Mesendoderm (in vitro differentiated cells): ENCODE results near the gene SWAP70.
"Not testable (repeated sequence)": the region's sequence is repeated elsewhere in the genome, so short reads cannot be mapped to it uniquely, and the experiment has no call there.

ENCODE experiments used
- DNase-seq: peaks from one replicate; pipeline ENCODE4 v3.0.0; 2013
- H2AK5ac ChIP-seq: 2 replicates; pipeline ENCODE4 v1.6.1; 2013; ENCODE audit warnings: low read length, inconsistent platforms
- H2BK120ac ChIP-seq: 2 replicates; pipeline ENCODE4 v1.6.1; 2013; ENCODE audit warnings: low read depth, mild to moderate bottlenecking, low read length, moderate library complexity, mixed read lengths
- H2BK15ac ChIP-seq: replicated peaks from 2 replicates; pipeline ENCODE4 v1.6.1; 2013; ENCODE audit warnings: low read depth, mild to moderate bottlenecking, moderate library complexity
- H2BK5ac ChIP-seq: 2 replicates; pipeline ENCODE4 v1.6.1; 2013; ENCODE audit warnings: low read length, inconsistent platforms
- H3K18ac ChIP-seq: 2 replicates; pipeline ENCODE4 v1.6.1; 2013; ENCODE audit warnings: mild to moderate bottlenecking, low read length, mixed read lengths
- H3K23ac ChIP-seq: one replicate; pipeline ENCODE4 v1.6.1; 2013; ENCODE audit warnings: low read length
- H3K27ac ChIP-seq: 2 replicates; pipeline ENCODE4 v1.5.1; 2013; ENCODE audit warnings: low read depth, mild to moderate bottlenecking, inconsistent platforms, low read length, moderate library complexity
- H3K27me3 ChIP-seq: 2 replicates; pipeline ENCODE4 v1.6.1; 2013; ENCODE audit warnings: low read length, control low read depth, mild to moderate bottlenecking, inconsistent platforms; ENCODE audit not compliant: insufficient read depth, poor library complexity
- H3K36me3 ChIP-seq: 2 replicates; pipeline ENCODE4 v1.6.1; 2013; ENCODE audit warnings: low read length, inconsistent platforms; ENCODE audit not compliant: control insufficient read depth, insufficient read depth
- H3K4ac ChIP-seq: one replicate; pipeline ENCODE4 v1.6.1; 2013; ENCODE audit warnings: low read depth, mild to moderate bottlenecking, low read length, moderate library complexity
- H3K4me1 ChIP-seq: 2 replicates; pipeline ENCODE4 v1.6.1; 2013; ENCODE audit warnings: low read depth, low read length, inconsistent platforms; ENCODE audit not compliant: control insufficient read depth
- H3K4me2 ChIP-seq: 2 replicates; pipeline ENCODE4 v1.6.1; 2013; ENCODE audit warnings: low read length
- H3K4me3 ChIP-seq: 2 replicates; pipeline ENCODE4 v1.5.1; 2013; ENCODE audit warnings: mild to moderate bottlenecking, low read length
- H3K56ac ChIP-seq: one replicate; pipeline ENCODE4 v1.6.1; 2013; ENCODE audit warnings: low read length
- H3K79me1 ChIP-seq: 2 replicates; pipeline ENCODE4 v1.6.1; 2013; ENCODE audit warnings: low read length, inconsistent platforms
- H3K79me2 ChIP-seq: 2 replicates; pipeline ENCODE4 v1.6.1; 2013; ENCODE audit warnings: mild to moderate bottlenecking, low read length; ENCODE audit not compliant: control insufficient read depth, insufficient read depth
- H3K9ac ChIP-seq: 2 replicates; pipeline ENCODE4 v1.6.1; 2013; ENCODE audit warnings: low read length, inconsistent platforms
- H4K5ac ChIP-seq: one replicate; pipeline ENCODE4 v1.6.1; 2013; ENCODE audit warnings: low read length
- H4K8ac ChIP-seq: one replicate; pipeline ENCODE4 v1.6.1; 2013; ENCODE audit warnings: low read depth, mild to moderate bottlenecking, control low read depth, low read length, moderate library complexity
- WGBS: extraction: QIAGEN DNeasy Blood & Tissue Kit; methylation state at CpG from one replicate; pipeline ENCODE4 v1.1.7; 2013; ENCODE audit warnings: low lambda C conversion rate, missing lambda C conversion rate; ENCODE audit not compliant: insufficient coverage; ENCODE audit errors: extremely low coverage; 5-methylcytosine and 5-hydroxymethylcytosine counted together

The SWAP70 gene

GRCh38 chr11:9619004-9619403 lies 44.9 kb upstream of the SWAP70 start:
- no peak overlapping the region for H4K5ac ChIP-seq
- no peak overlapping the region for H2BK120ac ChIP-seq
- no peak overlapping the region for H2AK5ac ChIP-seq
- H3K27me3 ChIP-seq = no peaks in the 10 kb centered on the region
- no peak overlapping the region for H3K27ac ChIP-seq
- no peak overlapping the region for H3K4me3 ChIP-seq
- H2BK5ac ChIP-seq = no peak overlapping the region
- no peaks in the 10 kb centered on the region for H3K79me2 ChIP-seq
- no peak overlapping the region for H3K56ac ChIP-seq
- H4K8ac ChIP-seq = no peak overlapping the region
- H3K79me1 ChIP-seq = no peaks in the 10 kb centered on the region
- DNase-seq = no peak
- no peaks in the 10 kb centered on the region for H3K4me1 ChIP-seq
- no peak overlapping the region for H3K4ac ChIP-seq
- H3K9ac ChIP-seq = no peak overlapping the region
- no peak overlapping the region for H3K4me2 ChIP-seq
- no CpG with 5 or more reads among the region's 1 CpG for WGBS
- H3K23ac ChIP-seq = no peak overlapping the region
- H3K18ac ChIP-seq = no peak overlapping the region
- H2BK15ac ChIP-seq = no peak overlapping the region
- no peaks in the 10 kb centered on the region for H3K36me3 ChIP-seq

GRCh38 chr11:9619971-9620370 lies 43.9 kb upstream of the SWAP70 start:
- Histone ChIP-seq H3K27me3 (no peaks in the 10 kb centered on the region), H4K8ac (no peak overlapping the region), H2AK5ac (no peak overlapping the region), H3K36me3 (no peaks in the 10 kb centered on the region), H3K23ac (peak overlapping the region; percentile 3), H3K79me2 (no peaks in the 10 kb centered on the region), H3K4me3 (no peak overlapping the region), H2BK120ac (no peak overlapping the region), H2BK15ac (no peak overlapping the region), H3K56ac (no peak overlapping the region), H3K18ac (no peak overlapping the region), H3K79me1 (no peaks in the 10 kb centered on the region), H2BK5ac (no peak overlapping the region), H4K5ac (no peak overlapping the region), H3K4me2 (no peak overlapping the region), H3K9ac (no peak overlapping the region), H3K4ac (no peak overlapping the region), H3K4me1 (no peaks in the 10 kb centered on the region), H3K27ac (no peak overlapping the region)
- DNase-seq = no peak

GRCh38 chr11:9622353-9622752 lies 41.5 kb upstream of the SWAP70 start:
- H4K5ac ChIP-seq, H3K27ac ChIP-seq, H3K56ac ChIP-seq, H2BK15ac ChIP-seq, H2AK5ac ChIP-seq, H3K79me2 ChIP-seq, DNase-seq, H2BK120ac ChIP-seq, H3K36me3 ChIP-seq, H4K8ac ChIP-seq, H2BK5ac ChIP-seq, H3K4me3 ChIP-seq, H3K79me1 ChIP-seq, H3K27me3 ChIP-seq, H3K23ac ChIP-seq, H3K4me1 ChIP-seq, H3K4ac ChIP-seq, H3K9ac ChIP-seq, H3K18ac ChIP-seq, H3K4me2 ChIP-seq: not testable (repeated sequence)
- no CpG with 5 or more reads among the region's 7 CpGs for WGBS

- not testable (repeated sequence) for H3K4ac ChIP-seq, H3K27me3 ChIP-seq, DNase-seq, H2BK5ac ChIP-seq, H3K4me1 ChIP-seq, H2AK5ac ChIP-seq, H3K4me2 ChIP-seq, H4K5ac ChIP-seq, H3K18ac ChIP-seq, H3K56ac ChIP-seq, H3K36me3 ChIP-seq, H4K8ac ChIP-seq, H3K27ac ChIP-seq, H3K9ac ChIP-seq, H2BK15ac ChIP-seq, H2BK120ac ChIP-seq, H3K23ac ChIP-seq, H3K4me3 ChIP-seq, H3K79me2 ChIP-seq, H3K79me1 ChIP-seq
- no CpG with 5 or more reads among the region's 23 CpGs for WGBS
Observed at GRCh38 chr11:9623053-9623452, 40.8 kb upstream of the SWAP70 start.

GRCh38 chr11:9624448-9624847 lies 39.4 kb upstream of the SWAP70 start:
- no peak for DNase-seq
- Histone ChIP-seq H2BK5ac (no peak overlapping the region), H3K36me3 (no peaks in the 10 kb centered on the region), H3K23ac (no peak overlapping the region), H4K5ac (no peak overlapping the region), H3K56ac (no peak overlapping the region), H3K18ac (no peak overlapping the region), H3K79me1 (no peaks in the 10 kb centered on the region), H3K4me3 (no peak overlapping the region), H3K4ac (no peak overlapping the region), H3K4me1 (peaks cover 5% of the 10 kb centered on the region), H3K79me2 (no peaks in the 10 kb centered on the region), H3K4me2 (no peak overlapping the region), H2BK15ac (peak overlapping the region; percentile 60), H2AK5ac (no peak overlapping the region), H4K8ac (no peak overlapping the region), H3K9ac (no peak overlapping the region), H2BK120ac (no peak overlapping the region), H3K27ac (no peak overlapping the region), H3K27me3 (no peaks in the 10 kb centered on the region)

GRCh38 chr11:9625162-9625561 lies 38.7 kb upstream of the SWAP70 start:
- H2BK15ac ChIP-seq = no peak overlapping the region
- H3K79me2 ChIP-seq = no peaks in the 10 kb centered on the region
- no peaks in the 10 kb centered on the region for H3K79me1 ChIP-seq
- no peak overlapping the region for H3K27ac ChIP-seq
- peaks cover 5% of the 10 kb centered on the region for H3K4me1 ChIP-seq
- DNase-seq = no peak
- H3K27me3 ChIP-seq = no peaks in the 10 kb centered on the region
- H3K18ac ChIP-seq = no peak overlapping the region
- no CpG with 5 or more reads among the region's 6 CpGs for WGBS
- H3K4me3 ChIP-seq = no peak overlapping the region
- no peak overlapping the region for H3K23ac ChIP-seq
- H3K36me3 ChIP-seq = no peaks in the 10 kb centered on the region
- no peak overlapping the region for H4K5ac ChIP-seq
- no peak overlapping the region for H2BK120ac ChIP-seq
- no peak overlapping the region for H3K9ac ChIP-seq
- H4K8ac ChIP-seq = no peak overlapping the region
- H2BK5ac ChIP-seq = no peak overlapping the region
- H3K4ac ChIP-seq = no peak overlapping the region
- H3K56ac ChIP-seq = no peak overlapping the region
- H3K4me2 ChIP-seq = no peak overlapping the region
- H2AK5ac ChIP-seq = no peak overlapping the region
